GM23248 (cell line): ENCODE results near the gene TRAF4.

Source experiments
- EZH2 ChIP-seq: fragments of 200-600 bp; sonication (generic); IDR thresholded peaks from 2 replicates; pipeline ENCODE4 v1.6.1; 2018; ENCODE audit warnings: antibody characterized with exemption, mild to moderate bottlenecking; ENCODE audit not compliant: insufficient read depth, poor library complexity, severe bottlenecking
- EZH2phosphoT487 ChIP-seq: fragments of 200-600 bp; sonication (generic); IDR thresholded peaks from 2 replicates; pipeline ENCODE4 v1.6.1; 2018; ENCODE audit warnings: antibody characterized with exemption, moderate library complexity, mild to moderate bottlenecking, low read depth; ENCODE audit not compliant: insufficient read depth

DNA sequence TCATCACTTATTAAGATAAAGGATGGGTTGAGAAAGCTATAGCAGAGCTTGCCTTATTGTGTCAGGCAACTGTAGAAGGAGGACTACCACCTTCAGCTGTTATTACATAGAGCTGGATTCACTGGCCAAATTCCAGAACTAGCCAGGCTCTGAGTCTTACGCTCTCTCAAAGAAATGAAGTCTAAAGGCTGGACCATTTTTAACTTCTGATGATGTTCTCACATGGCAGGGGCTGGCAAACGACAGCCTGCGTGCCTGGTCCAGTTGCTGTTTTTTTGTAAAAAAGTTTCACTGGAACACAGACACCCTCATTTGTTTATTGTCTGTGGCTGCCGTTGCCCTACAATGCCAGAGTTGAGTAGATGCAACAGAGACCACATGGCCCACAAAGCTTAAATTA is 21.2 kb downstream of the TRAF4 start:
- TF ChIP-seq EZH2phosphoT487 (no peak), EZH2 (no peak)
